ENCODE measurements around the gene ARHGAP8.
"Not testable (repeated sequence)": the region's sequence is repeated elsewhere in the genome, so short reads cannot be mapped to it uniquely, and the experiment has no call there.

ARHGAP8 gene

DNA sequence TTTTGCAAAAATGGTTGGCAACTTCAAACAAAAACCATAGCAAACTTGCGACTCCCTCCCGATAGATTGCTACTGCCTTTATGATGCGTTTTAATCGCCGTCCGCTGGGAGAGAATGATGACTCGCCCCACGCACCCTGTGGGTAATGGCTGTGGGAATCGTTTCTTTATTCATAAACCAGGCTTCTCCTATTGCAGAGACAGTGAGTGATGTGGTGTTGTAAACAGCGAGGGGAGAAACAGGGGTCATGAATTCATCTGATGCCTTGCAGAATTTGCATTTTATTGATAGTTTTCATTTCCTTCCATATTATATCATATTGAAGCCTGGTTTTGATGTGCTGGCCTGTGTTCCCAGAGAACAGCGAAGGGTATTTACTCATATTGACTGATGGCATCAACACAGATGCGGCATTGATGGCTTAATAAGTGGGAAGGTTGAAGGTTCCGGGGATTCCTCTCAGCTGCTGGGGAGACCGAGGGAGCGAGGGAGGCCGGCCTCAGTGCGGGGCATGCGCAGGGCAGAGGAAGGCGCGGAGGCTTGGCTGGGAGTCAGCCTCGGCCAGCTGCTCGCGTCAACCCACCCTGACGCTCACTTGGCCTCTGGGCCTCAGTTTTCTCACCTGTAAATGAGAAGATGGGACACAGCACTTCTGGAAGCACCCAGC lies 41.3 kb downstream of the ARHGAP8 start:
- Histone ChIP-seq H3K9me3 (ENCODE audit: low read depth, low read length) (no peaks in the 10 kb centered on the region), H3K4me3 (no peak overlapping the region), H3K27ac (no peak overlapping the region), H3K9ac (ENCODE audit: insufficient read length) (no peak overlapping the region), H3K36me3 (ENCODE audit: insufficient read depth, low read length) (no peaks in the 10 kb centered on the region)
- no peak for DNase-seq (ENCODE audit: low read depth, low spot score)
- no peak for TF ChIP-seq FOXP2 (optimal IDR thresholded peaks at IDR 0.05; ENCODE audit: control extremely low read depth, extremely low read length, insufficient read depth)
- no peak for TF ChIP-seq POLR2AphosphoS5 (IDR thresholded peaks at IDR 0.05; ENCODE audit: borderline replicate concordance, low read depth, low read length)
- no peak for TF ChIP-seq EZH2 (IDR thresholded peaks at IDR 0.05)

DNA sequence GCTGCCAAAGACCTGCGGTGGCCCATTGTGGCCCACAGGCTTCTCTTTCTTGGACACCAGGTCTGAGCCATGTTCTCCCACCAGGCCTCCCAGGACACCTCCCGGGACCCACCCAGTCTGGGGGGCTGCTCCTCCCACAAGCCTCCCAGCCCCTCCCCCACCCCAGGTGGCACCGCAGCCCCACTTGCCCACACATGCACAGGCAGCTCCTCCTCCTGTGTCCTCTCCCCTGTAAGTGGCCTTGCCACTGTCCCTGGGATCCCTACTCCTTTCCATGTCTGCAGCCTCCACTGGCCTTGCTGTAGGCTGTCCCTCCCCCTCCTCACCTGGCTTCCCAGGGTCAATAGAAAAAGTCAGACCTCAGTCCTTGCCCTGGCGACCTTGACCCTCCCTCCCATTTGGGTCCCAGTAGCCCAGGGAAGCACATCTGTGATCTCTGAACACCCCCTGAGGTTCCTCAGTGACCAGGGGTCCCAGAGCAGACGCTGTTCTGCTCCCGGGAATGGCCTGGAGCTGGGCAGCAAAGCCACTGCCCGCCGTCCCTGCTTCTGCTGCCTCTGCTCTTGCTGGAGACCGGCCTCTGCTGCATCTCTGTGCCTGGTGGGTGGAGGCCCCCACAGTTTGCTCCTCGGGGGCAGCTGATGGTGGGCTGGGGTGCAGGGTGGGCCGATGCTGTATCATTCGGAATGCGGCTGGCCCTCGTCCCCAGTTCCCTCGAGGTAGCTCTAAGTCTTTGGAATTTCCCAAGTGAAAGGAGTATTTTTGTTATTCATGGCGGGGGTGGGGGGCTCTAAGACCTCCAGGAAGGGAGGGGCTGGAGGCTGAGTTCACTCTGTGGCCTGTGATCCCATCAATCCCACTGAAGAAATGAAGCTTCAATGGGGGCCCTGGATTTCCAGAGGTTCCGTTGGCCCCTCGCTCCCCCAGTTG lies 43.6 kb downstream of the ARHGAP8 start:
- Histone ChIP-seq H3K27ac (no peak overlapping the region), H3K36me3 (ENCODE audit: insufficient read depth, low read length) (no peaks in the 10 kb centered on the region), H3K9ac (ENCODE audit: insufficient read length) (no peak overlapping the region), H3K9me3 (ENCODE audit: low read depth, low read length) (no peaks in the 10 kb centered on the region), H3K4me3 (no peak overlapping the region)
- no peak for DNase-seq (ENCODE audit: low read depth, low spot score)
- no peak for TF ChIP-seq EZH2 (IDR thresholded peaks at IDR 0.05)
- TF ChIP-seq FOXP2 (optimal IDR thresholded peaks at IDR 0.05; ENCODE audit: control extremely low read depth, extremely low read length, insufficient read depth) = no peak

DNA sequence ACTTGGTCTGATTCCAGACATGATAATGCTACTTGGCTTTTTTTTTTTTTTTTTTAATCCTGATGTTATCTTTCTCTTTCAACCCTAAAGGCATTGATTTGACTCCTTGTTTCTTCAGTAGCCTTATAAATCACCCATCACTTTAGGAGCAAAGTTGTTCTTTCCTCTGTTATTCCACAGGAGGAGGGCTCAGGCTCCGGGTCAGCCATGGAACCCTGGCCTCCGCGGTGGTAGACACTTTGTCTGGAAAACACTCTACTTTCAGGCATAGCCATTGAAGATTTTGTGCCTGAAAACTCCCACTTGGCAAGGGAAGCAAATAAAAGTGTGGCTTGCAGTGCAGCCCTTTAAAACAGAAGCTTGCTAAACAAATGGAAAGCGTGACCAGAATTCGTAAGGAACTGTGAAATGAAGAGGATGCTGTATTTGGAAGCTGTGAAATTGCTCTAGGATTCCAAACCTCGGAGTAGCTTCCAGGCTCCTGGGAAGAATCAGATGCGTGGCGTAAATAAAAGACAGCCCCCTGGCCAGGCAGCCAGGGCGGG lies 44.9 kb downstream of the ARHGAP8 start:
- Histone ChIP-seq H3K36me3 (ENCODE audit: insufficient read depth, low read length) (no peaks in the 10 kb centered on the region), H3K27ac (no peak overlapping the region), H3K9ac (ENCODE audit: insufficient read length) (no peak overlapping the region), H3K4me3 (no peak overlapping the region), H3K9me3 (ENCODE audit: low read depth, low read length) (no peaks in the 10 kb centered on the region)
- TF ChIP-seq POLR2AphosphoS5 (IDR thresholded peaks at IDR 0.05; ENCODE audit: borderline replicate concordance, low read depth, low read length) = no peak
- TF ChIP-seq FOXP2 (optimal IDR thresholded peaks at IDR 0.05; ENCODE audit: control extremely low read depth, extremely low read length, insufficient read depth) = no peak
- TF ChIP-seq EZH2 (IDR thresholded peaks at IDR 0.05) = no peak
- DNase-seq (ENCODE audit: low read depth, low spot score) = no peak

DNA sequence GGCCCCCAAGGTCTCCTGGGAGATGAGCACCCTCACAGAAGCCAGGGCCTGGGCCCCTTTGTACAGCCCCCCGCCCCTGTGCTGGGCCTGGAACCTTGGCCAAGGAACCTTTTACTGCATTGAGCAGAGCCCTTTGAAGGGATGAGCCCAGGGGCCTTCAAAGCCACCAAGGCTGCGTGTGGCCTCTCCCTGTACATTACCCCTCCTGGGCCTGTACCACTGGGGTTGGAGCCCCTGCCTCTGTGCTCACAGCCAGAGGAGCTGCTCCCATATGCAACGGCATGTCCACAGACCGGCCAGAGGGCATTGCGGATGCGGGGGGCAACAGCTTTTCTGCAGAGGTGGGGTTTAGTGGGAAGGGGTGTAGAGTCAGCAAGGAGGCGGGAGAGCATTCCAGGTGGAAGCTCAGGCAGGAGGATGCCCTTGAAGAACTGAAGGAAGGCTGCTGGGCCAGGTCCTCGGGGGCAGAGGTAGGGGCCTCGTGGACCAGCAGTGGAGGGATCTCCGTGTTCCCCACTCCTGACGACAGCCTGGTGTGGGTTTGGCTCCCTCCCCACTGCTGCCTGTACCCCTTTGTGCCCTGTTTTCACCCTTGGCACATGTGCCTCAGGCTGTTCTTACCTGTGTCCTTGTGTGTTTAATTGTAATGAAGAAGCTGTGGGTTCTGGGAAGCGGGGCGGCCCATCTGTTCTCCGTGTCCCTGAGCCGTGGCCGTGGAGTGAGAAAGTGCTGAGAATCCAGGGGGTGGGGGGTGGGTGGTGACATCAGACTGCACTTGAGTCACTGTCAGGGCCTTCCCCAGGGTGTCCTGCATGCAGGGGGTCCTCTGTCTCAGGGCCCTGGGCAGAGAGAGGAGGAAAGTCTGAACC lies 46.9 kb downstream of the ARHGAP8 start:
- TF ChIP-seq POLR2AphosphoS5 (IDR thresholded peaks at IDR 0.05; ENCODE audit: borderline replicate concordance, low read depth, low read length) (no peak), FOXP2 (optimal IDR thresholded peaks at IDR 0.05; ENCODE audit: control extremely low read depth, extremely low read length, insufficient read depth) (no peak), EZH2 (IDR thresholded peaks at IDR 0.05) (no peak)
- H3K36me3 ChIP-seq (ENCODE audit: insufficient read depth, low read length) = no peaks in the 10 kb centered on the region
- no peak overlapping the region for H3K9ac ChIP-seq (ENCODE audit: insufficient read length)
- no peak overlapping the region for H3K27ac ChIP-seq
- H3K4me3 ChIP-seq = no peak overlapping the region
- no peaks in the 10 kb centered on the region for H3K9me3 ChIP-seq (ENCODE audit: low read depth, low read length)
- DNase-seq (ENCODE audit: low read depth, low spot score) = no peak

DNA sequence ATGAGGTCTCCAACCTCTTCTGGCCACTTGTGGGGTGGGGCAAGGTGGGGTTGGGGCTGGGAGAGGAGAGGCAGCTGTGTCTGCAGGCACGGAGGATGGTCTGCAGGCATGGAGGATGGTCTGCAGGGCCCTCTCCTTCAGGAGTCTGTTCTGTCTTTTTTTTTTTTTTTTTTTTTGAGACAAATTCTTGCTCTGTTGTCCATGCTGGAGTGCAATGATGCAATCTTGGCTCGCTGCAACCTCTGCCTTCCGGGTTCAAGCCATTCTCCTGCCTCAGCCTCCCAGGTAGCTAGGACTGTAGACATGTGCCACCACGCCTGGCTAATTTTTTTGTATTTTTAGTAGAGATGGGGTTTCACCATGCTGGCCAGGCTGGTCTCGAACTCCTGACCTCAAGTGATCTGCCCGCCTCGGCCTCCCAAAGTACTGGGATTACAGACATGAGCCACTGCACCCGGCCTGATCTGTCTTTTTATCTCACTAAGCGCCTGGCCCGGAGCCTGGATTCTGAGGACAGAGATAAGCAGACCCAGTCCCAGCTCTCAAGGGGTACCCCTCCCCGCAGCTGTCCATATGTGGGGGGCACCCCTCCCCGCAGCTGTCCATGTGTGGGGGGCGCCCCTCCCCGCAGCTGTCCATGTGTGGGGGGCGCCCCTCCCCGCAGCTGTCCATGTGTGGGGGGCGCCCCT lies 47.7 kb downstream of the ARHGAP8 start:
- H3K9me3 ChIP-seq (ENCODE audit: low read depth, low read length); H3K36me3 ChIP-seq (ENCODE audit: insufficient read depth, low read length); H3K27ac ChIP-seq; H3K4me3 ChIP-seq; H3K9ac ChIP-seq (ENCODE audit: insufficient read length); DNase-seq (ENCODE audit: low read depth, low spot score): not testable (repeated sequence)

DNA sequence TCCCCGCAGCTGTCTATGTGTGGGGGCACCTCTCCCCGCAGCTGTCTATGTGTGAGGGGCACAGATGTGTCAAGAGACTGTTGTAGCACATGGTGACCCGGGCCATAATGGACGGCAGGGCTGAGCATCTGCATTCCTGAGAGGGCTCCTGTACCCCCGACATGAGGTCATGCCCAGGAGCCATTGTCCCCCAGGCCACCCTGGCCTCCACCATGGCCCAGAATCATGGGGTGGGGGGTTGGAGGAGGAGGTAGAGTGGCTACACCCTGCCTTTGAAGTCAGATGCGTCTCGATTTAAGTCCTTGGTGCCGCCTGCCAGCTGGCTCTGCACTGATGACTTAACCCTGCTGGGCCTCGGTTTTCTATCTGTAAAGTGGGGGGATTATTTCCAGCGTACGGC lies 49.1 kb downstream of the ARHGAP8 start:
- H3K27ac ChIP-seq = no peak overlapping the region
- no peak overlapping the region for H3K4me3 ChIP-seq
- H3K36me3 ChIP-seq (ENCODE audit: insufficient read depth, low read length) = no peaks in the 10 kb centered on the region
- H3K9me3 ChIP-seq (ENCODE audit: low read depth, low read length) = no peaks in the 10 kb centered on the region
- no peak for TF ChIP-seq EZH2 (IDR thresholded peaks at IDR 0.05)
- TF ChIP-seq FOXP2 (optimal IDR thresholded peaks at IDR 0.05; ENCODE audit: control extremely low read depth, extremely low read length, insufficient read depth) = no peak
- no peak for TF ChIP-seq POLR2AphosphoS5 (IDR thresholded peaks at IDR 0.05; ENCODE audit: borderline replicate concordance, low read depth, low read length)
- no peak overlapping the region for H3K9ac ChIP-seq (ENCODE audit: insufficient read length)
- DNase-seq (ENCODE audit: low read depth, low spot score) = no peak

DNA sequence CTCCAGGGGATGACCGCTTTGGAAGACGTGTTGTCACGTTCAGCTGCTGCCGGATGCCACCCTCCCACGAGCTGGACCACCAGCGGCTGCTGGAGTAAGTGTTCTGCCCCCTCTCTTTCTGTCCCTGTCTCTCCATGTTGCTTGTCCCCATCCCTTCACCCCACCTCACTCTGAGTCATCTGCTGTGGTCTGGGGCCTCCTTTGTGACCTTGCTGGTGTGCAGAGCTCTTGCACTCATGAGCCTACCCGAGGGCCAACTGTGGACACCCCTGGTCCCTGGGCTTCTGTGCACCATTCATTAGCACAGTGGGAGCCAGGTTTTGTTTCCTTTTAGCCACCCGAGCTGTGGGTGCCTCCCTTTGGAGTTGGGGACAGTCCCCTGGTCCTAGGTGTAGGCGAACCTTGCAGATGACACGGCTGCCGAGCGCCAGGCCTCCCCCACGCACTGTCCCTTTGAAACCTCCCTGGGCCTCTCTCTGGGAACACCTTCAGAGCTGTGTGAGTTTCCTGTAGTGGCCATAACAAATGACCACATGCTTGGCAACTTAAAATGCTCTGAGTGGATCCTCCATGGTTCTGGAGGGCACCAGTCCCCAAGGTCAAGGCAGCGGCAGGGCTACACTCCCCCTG lies 49.8 kb downstream of the ARHGAP8 start:
- no peak for TF ChIP-seq EZH2 (IDR thresholded peaks at IDR 0.05)
- TF ChIP-seq POLR2AphosphoS5 (IDR thresholded peaks at IDR 0.05; ENCODE audit: borderline replicate concordance, low read depth, low read length) = no peak
- no peak overlapping the region for H3K4me3 ChIP-seq
- H3K27ac ChIP-seq = no peak overlapping the region
- H3K9me3 ChIP-seq (ENCODE audit: low read depth, low read length) = no peaks in the 10 kb centered on the region
- H3K36me3 ChIP-seq (ENCODE audit: insufficient read depth, low read length) = no peaks in the 10 kb centered on the region
- no peak overlapping the region for H3K9ac ChIP-seq (ENCODE audit: insufficient read length)
- DNase-seq (ENCODE audit: low read depth, low spot score) = no peak

Data from SK-N-MC (cell line).